HG03025 (cell line): Measurements from ENCODE around the gene IRF9.
A peak's percentile ranks its signal among the peaks of the same experiment; 100 is the strongest.
"Not testable (repeated sequence)": the region's sequence is repeated elsewhere in the genome, so short reads cannot be mapped to it uniquely, and the experiment has no call there.

Source experiments
- ATAC-seq: cut with Tn5 transposase; IDR thresholded peaks from one replicate; pipeline ENCODE4 v1.9.1; 2021; ENCODE audit warnings: mild to moderate bottlenecking, moderate library complexity; ENCODE audit not compliant: unreplicated experiment, low FRiP score

IRF9 gene

DNA sequence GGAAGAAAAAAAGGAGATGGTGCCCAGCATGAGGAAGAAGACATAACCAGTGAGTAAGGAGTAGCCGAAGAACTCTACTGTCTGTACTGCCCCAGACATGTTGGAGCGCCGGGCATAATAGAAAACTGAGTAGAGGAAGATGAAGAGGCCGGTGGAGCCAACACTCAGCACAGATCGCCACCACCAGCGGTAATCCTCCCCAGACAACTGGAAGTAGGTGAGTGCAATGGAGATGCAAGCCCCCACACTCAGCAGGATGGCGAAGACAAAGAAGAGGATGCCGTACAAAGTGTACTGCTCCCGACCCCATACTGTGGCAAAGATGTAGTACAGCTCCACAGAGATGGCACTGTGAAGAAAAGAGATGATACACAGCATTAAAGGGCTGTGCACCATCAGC, 28.4 kb downstream of the IRF9 start:
- no peak for ATAC-seq

DNA sequence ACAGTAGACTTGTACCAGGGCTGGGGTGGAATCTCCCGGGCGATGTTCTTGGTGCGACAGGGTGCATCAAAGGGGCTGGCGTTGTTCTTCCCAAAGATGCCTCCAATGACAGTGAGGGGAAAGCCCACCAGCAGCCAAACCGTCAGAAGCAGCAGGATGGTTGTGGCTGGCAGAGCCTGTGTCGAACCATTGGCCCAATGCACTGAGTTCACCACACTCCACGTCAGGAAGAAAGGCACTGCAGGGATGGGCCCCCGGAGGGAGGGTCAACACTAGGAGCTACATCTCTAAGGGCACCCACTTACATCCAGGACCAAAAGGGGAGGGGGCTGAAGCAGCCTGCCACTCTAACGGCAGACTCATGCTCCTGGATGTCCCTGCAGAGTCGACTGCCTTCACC, 29.4 kb downstream of the IRF9 start:
- no peak for ATAC-seq

DNA sequence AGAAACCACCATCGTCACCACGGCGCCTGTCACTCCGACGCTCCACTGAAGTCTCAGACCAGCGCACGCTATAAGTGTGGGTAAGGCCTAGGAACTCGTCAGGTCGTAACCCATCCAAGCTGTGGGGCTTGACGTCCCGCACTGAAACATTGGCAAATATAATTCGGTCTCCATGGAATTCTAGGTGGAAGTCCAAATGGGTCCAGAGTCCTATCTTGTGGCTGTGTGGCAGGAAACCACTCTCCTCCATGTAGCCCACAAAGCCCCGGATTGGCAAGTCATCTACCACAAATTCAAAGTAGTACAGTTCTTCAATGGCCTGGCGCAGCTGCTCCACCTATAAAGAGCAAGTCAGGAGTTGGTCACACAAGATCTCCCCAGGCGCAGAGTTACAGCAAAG, 31.9 kb downstream of the IRF9 start:
- ATAC-seq: no peak

DNA sequence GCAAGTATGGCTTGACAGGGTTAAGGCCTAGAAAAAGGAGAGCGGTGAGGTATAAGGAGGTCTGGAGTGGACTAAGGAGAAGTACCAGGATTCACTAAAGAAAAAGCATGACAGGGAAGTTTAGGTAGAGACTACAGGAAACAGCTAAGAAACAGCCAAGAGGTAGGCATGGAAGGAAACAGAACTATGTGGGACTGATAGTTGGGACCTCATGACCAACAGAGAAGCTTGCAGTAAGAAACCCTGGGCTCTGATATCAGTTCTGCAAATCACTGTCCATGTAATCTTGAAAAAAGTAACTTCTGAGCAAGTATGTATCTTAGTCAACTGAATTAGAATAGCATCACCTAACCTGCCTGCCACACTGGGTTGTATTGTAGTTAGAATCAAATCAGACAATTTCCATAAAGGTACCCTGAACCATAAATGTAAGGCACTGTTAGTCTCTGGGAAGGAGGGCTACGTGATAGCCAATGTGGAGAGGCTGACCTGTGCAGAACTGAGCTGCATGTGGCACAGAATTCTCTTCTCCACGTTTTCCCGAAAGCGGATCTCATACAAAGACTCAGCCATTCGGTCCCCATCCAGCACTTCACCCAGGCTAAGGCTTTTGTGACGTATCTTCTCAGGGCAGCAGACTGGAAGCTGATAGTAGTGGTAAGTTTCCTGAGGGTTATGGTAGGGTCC, 33.3 kb downstream of the IRF9 start:
- no peak for ATAC-seq

DNA sequence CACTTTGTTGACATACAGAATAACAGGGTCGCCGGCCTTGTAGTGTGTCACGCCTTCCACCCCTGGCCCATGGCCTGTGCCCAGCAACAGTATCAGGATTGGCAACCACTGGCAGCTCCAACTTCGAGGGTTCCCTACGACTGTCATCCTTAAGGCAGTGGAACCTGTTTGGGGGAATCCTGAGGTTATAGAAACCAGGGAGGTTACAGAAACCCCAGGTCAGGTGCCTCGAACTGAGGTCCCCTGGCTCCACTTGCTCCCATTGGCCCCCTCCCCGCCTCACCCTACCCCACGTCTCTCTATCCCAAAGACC, 33.8 kb downstream of the IRF9 start:
- ATAC-seq: no peak

DNA sequence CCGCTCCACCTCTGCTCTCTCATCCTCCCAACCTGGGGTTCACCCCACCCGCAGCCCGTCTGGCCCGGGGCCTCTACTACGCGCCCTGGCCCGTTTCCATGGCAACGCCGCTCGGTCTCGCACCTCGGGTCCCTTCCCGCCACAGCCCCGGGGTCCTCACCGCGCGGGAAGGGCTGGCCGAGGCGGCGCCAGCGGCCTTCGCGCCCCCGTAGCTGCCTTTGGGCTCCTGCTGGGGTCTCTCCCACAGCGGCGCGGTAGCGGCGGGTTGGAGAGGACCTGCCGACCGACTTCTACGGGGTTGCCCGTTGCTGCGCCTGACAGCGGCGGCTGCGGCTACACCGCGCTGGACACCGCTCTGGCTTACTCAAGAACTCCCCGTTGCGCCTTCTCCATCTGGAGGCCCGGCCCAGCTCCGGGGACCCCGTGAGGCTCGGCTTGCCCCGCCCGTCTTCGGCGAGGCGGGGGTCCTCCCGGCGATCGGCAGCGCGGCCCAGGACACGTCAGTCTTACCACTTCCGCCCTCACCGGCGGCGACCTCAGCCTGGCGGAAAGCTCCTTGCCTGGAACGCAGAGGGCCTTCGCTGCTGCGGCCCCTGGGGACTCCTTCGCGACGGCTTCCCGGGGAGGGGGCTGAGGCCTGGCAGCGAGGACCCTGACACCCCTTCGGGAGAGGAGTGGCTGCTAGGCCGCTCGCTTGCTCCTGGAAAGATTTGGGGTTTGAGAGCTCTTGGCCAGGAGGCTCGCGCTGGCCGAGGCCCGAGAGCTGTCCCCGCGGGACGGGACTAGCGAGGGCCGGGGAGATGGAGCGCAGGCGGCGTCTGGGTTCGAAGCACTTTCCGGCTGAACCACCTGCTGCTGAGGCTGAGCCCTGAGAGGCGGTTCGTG, 34.4 kb downstream of the IRF9 start, which contains the start of gene TM9SF1:
TSS of gene TM9SF1 (minus strand) at position 256 of the 885 bp plus-strand sequence. CDS start 422 bp downstream, outside the sequence.
- peak; percentile 55 for ATAC-seq

DNA sequence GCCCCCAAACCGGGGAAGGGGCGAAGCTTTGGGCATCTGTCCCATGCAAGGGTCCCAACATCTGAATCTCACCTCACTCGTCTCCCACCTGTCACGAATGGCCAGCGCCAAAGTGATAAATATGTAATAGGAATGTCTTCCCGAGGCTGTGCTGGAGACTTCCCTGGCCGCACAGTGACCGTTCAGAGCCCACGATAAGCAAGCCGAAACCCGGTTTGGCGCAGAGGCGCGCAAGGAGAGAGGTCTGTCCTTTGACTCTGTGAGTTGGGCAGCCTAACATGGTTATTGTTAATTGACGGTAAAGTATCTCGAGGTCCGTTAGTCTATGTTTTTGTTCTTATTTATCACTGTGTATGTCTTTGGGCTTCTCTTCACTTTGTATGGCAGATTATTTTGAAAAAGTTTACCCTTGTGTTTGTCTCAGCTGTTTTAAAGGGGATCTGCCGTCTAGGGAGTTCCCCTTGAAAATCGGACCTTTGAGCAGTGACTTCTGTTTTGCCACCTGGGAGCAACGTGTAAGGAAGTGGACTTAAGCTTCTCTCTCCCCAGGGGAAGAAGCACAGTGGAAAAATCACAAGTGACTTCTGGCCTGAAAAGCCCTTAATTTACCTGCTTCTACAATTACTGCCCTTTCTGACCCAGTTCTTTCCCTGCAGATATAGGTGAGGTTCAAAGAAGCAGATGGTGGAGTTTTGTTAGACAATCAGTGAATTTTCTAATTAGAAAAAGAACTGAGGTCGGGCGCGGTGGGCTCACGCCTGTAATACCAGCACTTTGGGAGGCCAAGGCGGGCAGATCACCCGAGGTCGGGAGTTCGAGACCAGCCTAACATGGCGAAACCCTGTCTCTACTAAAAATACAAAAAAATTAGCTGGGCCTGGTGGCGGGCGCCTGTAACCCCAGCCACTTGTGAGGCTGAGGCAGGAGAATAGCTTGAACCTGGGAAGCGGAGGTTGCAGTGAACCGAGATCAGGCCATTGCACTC, 35.3 kb downstream of the IRF9 start:
- peak; percentile 20 for ATAC-seq

DNA sequence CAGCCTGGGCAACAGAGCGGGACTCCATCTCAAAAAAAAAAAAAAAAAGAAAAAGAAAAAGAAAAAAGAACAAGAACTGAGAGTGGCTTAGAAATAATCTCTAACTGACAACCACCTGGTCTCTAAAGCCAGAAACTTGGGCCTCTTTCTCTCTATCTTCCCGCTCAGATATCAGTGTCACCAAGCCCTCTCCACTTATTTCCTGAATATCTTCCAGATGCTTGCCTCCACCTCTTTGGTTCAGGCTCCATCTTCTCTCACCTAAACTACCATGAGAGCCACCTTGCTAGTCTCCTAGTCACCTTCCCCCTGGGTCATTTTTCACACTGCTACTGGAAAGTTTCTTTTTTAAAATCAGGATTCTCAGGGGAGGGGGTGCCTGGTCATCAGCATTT, 36.0 kb downstream of the IRF9 start:
- ATAC-seq: no peak

DNA sequence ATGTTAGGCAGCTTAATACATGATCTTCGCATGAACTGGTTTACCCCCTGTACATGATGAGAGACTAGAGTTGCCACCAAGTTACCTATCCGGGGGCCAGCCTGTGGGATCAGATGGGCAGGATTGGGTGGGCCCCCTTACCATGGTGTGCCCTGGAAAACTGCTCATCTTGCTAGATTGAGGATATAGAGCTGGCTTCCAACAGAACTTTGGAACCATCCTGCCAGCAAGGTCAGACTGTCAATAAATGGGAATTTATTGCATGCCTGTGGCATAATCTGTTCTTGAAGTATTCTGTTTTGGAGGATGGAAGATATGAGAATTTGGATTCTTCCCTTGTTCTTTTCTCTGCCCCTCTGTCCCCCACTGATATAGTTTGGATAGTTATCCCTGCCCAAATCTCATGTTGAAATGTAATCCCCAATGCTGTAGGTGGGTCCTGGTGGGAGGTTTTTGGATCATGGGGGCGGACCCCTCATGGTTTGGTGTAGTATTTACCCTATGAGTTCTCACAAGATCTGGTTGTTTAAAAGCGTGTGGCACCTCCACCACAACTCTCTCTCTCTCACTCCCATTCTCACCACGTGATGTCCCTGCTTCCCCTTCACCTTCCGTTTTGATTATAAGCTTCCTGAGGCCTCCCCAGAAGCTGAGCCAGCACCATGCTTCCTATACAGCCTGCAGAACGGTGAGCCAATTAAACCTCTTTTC, 37.9 kb downstream of the IRF9 start:
- ATAC-seq: no peak

DNA sequence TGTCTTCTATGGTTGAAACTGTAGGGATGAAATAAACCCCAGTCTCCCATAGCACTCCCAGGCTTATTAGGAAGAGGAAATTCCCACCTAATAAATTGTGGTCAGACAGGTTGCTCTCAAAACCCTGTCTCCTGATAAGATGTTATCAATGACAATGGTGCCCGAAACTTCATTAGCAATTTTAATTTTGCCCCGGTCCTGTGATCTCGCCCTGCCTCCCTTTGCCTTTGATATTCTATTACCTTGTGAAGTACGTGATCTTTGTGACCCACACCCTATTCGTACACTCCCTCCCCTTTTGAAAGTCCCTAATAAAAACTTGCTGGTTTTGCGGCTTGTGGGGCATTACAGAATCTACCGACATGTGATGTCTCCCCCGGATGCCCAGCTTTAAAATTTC, 41.5 kb downstream of the IRF9 start:
- not testable (repeated sequence) for ATAC-seq

DNA sequence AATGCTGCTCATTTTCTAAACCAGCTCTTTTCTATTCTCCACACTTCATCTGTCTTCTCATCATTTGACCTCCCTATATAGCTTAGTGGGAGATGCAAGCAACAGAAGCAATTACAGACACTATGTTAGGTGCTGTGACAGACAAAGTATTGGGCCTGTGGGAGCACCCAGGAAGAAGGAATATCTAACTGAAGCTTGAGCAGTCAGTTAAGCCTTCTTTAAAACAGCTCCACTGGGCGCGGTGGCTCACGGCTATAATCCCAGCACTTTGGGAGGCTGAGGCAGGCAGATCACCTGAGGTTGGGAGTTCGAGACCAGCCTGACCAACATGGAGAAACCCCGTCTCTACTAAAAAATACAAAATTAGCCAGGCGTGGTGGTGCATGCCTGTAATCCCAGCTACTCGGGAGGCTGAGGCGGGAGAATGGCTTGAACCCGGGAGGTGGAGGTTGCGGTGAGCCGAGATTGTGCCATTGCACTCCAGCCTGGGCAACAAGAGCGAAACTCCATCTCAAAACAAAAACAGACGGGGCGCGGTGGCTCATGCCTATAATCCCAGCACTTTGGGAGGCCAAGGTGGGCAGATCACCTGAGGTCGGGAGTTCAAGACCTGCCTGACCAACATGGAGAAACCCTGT, 42.3 kb downstream of the IRF9 start:
- ATAC-seq: not testable (repeated sequence)

DNA sequence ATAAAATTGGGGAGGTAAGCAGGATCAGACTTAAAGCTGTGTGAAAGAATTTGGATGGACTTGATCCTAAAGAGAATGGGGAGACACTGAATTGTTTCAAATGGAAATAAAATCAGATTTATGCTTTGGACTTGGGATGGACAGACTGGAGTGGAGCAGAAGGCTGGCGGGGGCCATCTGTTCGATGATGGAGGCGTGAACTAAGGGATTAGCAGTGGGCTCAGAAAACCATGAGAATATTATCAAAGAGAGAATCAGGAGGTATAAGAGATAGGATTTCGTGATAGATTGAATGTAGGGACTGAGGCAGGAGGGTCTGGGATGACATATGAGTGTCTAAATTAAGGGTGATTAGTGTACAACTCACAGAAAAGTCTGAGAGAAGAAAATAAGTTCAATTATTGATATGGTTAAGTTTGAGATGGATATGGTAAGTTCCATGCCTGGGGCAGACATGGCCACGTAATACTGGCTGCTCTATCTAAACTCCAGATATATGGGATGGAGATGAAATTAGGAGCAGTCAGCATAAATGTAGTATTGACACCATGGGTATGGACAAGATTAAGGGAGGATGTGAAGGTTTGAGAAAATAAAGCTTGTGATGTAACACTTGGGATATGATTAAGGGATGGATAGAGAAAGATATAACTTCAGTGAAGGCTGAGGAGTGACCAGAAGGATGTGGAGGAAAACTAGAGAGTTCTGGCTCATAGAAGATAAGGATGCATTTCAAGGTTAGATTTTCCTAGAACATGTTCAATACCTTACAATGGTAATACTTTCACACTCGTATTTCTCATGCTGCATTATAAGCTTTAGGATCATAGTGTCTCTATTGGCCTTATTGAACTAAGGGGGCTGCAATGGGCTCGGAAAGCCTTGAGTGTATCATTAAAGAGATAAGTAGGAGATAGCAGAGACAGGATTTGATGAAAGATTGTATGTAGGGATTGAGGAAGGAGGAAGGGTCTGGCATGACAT, 43.4 kb downstream of the IRF9 start:
- ATAC-seq: no peak

DNA sequence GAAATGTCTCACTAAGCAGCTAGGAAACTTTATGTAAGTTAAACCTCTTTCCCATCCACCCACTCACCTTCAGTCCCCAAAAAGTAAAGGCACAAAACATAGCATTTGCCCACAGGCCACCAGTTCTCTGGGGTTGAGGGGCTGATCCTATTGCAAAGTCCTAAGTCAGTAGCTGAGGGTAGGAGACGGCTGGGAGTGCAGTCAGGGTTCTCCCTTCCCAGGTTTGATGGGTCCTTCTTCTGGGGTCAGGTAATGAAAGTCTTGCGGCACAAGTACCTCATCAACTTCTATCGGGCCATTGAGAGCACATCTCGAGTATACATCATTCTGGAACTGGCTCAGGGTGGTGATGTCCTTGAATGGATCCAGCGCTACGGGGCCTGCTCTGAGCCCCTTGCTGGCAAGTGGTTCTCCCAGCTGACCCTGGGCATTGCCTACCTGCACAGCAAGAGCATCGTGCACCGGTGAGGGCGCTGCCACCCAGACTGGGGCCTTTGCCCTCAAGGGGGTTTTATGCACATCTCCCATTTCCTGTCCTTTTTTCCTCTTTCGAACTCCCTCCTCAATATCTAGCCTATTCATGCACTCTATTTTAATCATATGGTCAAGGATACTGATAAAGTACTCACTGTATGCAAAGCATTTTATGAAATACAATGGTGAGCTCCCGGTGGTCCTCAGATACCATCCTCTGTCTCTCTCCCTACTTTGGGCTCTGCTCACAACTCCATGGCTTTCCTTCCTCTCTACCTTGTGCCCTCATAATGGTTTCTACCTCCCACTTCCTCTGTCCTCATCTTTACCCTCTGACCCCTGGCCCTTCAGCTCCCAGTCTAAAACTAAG, 45.4 kb downstream of the IRF9 start:
- ATAC-seq: no peak

DNA sequence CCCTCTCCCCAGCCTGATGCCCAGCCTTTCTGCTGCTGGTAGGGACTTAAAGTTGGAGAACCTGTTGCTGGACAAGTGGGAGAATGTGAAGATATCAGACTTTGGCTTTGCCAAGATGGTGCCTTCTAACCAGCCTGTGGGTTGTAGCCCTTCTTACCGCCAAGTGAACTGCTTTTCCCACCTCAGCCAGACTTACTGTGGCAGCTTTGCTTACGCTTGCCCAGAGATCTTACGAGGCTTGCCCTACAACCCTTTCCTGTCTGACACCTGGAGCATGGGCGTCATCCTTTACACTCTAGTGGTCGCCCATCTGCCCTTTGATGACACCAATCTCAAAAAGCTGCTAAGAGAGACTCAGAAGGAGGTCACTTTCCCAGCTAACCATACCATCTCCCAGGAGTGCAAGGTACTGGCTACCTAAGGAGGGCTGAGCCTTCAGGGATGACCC, 46.1 kb downstream of the IRF9 start:
- ATAC-seq: no peak

DNA sequence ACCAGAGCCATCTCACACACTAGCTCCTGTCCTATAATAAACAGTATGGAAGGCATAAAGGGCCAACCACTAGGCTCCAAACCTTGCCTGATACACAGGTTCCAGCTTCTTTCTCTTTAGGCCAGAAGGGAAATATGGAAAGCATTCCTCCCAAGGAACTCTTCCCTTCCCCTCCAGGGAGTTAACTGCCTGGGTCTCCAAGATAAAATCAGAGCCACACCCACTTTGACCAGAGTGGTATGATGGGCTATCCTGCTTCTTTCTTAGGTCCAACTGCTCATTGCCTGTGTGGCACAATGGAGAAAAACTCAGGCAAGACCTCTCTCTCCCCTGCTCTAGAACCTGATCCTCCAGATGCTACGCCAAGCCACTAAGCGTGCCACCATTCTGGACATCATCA, 46.6 kb downstream of the IRF9 start:
- no peak for ATAC-seq

DNA sequence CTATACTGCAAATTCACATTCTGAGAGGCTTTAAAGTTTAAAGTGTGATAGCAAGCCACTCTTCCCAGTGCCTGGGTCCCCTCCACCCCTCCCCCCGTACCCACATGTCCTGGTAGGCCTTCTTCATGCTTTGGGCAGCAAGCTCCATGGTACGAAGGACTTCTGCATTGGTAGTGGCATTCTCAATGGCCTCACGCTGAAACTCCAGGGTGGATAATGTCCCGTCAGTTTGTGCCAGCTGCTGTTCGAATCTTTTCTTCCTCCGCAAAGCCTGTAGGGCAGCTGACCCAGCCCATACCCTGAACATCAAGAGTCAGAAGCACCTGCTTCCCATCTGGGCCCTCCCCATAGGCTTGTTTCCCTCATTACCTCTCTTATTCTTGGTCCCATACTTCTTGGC, 50.2 kb downstream of the IRF9 start:
- no peak for ATAC-seq
